GM20000 (cell line): ENCODE measurements around the gene BMS1.

Source experiments
- DNase-seq: peaks from one replicate; pipeline ENCODE4 v3.0.0; 2012; ENCODE audit warnings: low spot score
- CTCF ChIP-seq: IDR thresholded peaks from 2 replicates; pipeline ENCODE4 v1.5.1; 2012; ENCODE audit warnings: mild to moderate bottlenecking, control low read depth; ENCODE audit errors: extremely low read depth, missing control alignments

The BMS1 gene

GRCh38 chr10:42878134-42878820, 95.7 kb downstream of the BMS1 start:
- TF ChIP-seq CTCF = no peak
- DNase-seq = no peak

GRCh38 chr10:42878821-42879195, 96.2 kb downstream of the BMS1 start:
- no peak for DNase-seq

GRCh38 chr10:42879380-42880254, 97.0 kb downstream of the BMS1 start:
- no peak for DNase-seq
- TF ChIP-seq CTCF = no peak

More at GRCh38 chr10:42878821-42879195, 96.2 kb downstream of the BMS1 start:
- TF ChIP-seq CTCF = no peak

- no peak for DNase-seq
- no peak for TF ChIP-seq CTCF
These were observed 97.6 kb downstream of the BMS1 start for GRCh38 chr10:42880255-42880620.

GRCh38 chr10:42882597-42882996, 100.0 kb downstream of the BMS1 start:
- DNase-seq = no peak
- TF ChIP-seq CTCF = no peak
